Fibroblast of peridontal ligament (primary cell): ENCODE measurements around the gene NTHL1.
A peak's percentile ranks its signal among the peaks of the same experiment; 100 is the strongest.

ENCODE experiments used
- DNase-seq: peaks from one replicate; pipeline ENCODE4 v3.0.0-alpha.2; 2010; ENCODE audit errors: extremely low read depth

The NTHL1 gene

DNA sequence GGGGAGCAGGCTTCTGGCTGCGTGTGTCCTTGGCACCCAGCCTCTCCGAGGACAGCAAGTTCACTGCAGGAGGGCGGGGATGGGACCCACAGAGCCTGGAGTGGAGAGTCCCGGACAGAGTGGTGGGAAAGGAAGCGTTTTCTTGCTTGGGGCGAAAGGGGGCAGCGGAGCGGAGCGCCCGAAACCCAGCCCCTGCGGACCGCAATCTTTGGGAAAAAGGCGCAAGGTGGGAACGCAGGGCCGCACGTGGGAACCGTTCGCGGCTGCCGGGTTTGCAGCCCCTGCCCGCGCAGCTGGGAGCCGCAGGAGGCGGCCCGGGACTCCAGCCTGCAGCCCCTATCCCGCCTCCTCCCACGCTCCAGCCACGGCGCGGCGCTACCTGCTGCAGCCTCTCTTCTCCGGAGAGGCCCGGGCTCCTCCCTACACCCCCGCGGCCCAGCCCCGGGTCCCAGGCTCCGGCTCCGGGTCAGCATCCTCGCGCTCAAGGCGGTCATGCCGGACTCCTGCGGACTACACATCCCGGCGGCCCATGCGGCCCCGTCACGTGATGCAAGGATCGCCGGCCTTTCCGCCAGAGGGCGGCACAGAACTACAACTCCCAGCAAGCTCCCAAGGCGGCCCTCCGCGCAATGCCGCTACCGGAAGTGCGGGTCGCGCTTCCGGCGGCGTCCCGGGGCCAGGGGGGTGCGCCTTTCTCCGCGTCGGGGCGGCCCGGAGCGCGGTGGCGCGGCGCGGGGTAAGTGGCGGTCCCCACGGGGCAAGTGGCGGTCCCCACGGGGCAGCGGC lies at the start of gene NTHL1, which contains the start of gene TSC2:
NTHL1 (minus strand) TSS at position 505 of the 786 bp plus-strand sequence; CDS start at position 494, 11 bp downstream.
TSC2 (plus strand) TSS at position 656 of the 786 bp plus-strand sequence. CDS start 631 bp downstream, outside the sequence.
- peak; percentile 92 for DNase-seq

DNA sequence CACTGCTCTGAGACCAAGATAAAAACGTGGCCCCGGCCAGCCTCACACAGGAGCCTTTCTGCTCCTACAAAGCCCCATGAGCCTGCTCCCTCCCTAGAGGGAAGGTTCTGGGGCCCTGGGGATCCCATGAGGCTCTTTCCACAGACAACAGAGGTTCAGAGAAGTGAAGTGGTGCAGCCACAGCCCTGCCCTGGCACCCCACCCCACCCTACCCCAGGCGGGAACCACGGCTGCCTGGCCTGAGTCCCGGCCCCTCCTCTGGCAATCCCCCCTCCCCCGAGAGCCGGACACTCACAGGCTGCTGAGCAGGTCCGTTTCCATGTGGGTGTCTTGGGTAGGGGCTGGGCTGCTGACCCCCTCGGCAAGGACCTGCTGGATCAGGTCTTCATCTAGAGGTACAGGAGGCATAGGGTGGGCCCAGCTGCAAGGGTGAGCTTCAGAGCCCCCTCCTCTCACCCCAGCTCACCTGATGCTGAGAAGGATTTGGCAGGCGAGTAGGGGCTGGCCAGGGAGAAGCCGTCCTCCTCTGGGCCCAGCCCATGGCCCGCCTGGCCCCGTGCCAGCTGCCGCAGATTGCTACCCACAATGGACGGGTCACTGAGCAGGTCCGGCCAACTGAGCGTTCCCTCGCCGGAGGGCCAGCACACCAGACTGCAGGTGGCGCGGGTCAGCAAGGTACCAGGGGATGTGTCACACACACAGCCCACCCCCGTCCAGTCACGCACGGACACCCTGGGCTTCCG lies 49.4 kb upstream of the NTHL1 start:
- no peak for DNase-seq

DNA sequence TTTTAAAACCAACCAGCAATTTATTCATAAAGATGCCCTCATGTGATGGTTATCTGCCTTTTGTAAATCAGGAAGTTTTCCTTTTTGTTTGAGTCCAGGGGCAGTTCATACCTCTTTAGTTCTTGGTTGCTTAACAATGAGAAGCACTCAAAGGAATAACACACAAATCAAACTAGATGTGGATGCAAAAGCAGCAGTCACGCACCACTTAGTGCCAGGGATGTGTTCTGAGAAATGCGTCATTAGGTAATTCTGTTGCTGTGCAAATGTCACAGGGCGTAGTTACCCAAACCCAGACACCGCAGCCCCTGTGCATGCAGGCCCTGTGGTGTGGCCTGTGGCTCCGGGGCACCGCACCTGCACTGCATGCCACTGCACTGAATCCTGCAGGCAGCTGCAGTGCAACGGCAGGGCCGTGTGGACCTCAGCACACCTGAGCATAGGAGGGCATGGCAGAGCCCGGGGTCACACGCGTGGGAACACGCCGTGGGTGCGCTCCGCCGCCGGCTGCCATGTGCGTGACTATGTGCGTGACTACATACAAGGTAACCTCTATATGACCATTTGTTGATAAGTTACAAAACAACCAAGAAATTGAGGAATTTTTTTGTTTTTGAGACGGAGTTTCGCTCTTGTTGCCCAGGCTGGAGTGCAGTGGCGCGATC lies 48.4 kb upstream of the NTHL1 start:
- DNase-seq = no peak

DNA sequence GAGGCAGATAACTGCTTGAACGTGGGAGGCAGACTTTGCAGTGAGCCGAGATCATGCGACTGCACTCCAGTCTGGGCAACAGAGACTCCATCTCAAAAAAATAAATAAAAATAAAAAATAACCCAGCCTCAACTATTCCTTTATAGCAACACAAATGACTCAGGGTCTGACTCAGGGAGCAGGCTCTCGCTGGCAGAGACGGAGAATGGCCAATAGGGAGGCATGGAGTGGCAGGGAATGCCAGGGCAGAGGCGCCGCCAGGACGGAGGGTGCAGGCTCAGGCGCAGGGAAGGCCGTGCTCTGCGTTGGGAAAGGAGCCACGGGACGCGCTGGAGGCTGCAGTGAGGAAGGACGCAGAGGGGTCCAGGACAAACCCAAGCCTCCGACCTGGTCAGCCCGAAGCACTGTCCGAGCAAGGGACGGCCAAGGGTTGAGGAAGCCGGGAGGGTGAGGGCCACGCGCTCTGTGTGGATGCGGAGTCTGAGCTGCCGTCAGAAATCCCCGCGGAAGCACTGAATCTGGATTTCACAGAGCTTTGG lies 47.8 kb upstream of the NTHL1 start:
- DNase-seq = no peak

DNA sequence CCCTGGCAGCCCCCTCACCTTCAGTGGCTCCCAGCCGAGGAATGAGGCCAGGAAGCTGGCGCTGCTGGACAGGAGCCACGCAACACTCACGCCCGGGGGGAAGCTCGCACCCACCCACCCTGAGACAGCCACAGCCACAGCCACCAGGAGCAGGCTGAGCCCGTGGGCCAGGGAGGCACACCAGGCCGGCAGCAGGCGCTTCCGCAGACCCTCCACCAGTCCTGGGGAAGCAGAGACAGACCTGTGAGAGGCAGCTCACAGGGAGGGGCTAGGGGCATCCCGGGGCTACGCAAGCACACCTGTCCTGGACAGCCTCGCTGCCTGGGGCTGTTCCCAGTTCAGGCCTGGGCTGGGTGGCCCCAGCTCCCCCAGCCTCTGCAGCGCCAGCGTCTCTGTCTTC lies 46.2 kb upstream of the NTHL1 start:
- DNase-seq = no peak

DNA sequence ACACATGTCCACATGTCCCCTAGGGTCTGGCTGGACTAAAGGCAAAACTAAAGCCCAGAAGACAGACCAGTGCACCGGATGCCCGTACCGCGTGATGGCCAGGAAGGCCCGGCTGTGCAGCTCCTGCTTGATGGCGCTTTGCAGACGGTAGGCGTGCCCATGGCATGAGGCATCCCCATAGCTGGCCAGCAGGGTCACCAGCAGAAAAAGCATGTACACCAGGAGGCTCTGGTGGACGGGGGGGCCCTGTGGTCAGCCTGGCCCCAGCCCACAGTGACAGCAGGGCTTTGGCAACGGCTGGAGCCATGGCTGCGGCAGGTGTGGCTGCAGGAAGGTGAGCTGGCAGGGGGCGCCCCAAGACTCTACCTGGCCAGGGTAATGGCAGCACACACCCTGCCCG lies 45.2 kb upstream of the NTHL1 start:
- no peak for DNase-seq

DNA sequence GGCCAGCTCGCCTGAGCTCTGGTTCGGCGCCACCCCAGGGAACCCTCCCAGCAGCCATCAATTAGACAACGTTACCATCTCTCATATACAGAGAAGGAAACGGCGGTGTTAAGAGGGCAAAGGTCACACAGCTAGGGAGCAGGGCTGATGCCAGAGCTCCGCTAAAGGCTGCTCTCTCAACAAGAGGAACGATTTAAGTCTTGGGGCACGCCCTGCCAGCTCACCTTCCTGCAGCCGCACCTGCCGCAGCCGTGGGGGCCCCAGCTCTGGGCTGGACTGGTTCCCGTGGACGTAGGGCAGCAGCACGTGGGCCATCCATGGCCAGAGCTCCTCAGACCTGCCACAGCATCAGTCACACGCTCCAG lies 44.6 kb upstream of the NTHL1 start:
- DNase-seq = no peak

DNA sequence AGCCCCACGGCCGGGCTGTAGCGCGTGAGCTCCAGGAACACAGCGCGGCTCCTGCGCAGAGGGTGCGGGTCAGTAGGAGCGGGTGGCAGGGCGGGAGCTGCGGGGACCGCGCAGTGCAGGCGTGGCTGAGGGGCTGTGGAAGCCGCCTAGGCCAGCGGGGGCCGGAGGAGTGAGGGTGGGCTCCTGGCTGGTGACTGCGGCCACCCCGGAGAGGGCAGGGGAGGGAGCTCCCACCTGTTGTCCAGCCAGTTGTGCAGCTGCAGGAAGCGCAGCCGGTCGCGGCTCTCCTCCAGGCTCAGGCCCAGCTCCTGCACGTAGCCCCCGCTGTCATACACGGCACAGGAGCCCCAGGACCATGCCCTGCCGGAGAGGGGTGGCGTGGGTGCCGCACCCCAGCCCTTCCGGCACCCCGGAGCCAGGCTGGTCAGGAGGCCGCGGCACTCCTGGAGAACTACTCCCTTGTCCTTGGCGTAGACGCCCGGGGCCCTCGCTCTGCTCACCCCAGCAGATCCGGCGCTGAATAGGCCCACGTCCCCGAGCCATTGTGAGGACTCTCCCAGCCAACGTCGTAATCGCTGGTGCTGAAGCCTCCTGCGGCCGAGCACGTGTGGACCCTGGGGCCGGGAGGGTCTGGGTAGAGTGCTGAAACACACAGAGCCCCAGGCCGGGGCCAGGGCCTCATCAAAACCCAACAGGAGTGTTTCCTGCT lies 44.1 kb upstream of the NTHL1 start:
- DNase-seq = no peak

DNA sequence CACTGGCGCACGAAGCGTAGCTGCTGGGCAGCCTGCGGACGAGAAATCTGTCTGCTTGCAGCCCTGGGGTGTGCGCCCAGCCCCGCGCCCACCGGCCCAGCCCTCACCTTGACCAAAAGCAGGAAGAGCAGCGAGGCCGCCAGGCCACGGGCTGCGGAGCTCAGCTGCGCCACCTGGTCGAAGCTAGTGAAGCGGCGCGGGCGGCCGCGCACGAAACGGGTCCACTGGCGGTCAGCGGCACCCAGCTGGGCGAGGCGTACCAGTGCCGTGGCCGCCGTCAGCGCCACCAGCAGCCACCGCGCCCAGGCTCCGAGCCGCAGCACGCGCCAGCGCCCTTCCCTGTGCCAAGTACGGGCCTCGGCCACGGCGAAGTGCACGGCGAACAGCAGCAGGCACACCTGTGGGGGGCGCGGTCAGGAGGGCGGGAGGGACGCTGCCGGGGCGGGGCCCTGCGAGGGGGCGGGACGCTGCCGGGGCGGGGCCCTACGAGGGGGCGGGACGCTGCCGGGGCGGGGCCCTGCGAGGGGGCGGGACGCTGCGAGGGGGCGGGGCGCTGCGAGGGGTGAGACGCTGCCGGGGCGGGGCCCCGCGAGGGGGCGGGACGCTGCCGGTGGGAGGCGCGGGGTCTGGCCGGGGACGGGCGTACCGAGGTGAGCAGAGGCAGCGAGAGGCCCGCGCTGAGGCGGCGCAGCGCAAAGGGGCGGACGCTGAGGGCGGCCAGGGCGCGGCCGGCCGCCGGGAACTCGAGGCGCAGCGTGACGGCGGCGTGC lies 43.3 kb upstream of the NTHL1 start:
- no peak for DNase-seq

DNA sequence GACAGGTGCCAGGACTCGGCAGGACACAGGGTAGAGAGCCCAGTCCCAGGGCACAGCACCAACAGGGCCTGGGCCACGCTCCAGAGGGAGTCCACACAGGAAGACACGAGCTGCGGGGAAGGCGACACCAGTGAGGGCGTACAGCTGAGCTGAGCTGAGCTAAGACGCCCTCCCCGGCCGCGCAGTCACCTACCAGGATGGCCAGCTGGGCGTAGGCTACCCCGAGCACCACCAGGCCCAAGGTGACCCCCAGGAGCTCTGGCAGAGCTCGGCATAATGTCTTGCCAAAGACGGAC lies 42.8 kb upstream of the NTHL1 start:
- DNase-seq = no peak

DNA sequence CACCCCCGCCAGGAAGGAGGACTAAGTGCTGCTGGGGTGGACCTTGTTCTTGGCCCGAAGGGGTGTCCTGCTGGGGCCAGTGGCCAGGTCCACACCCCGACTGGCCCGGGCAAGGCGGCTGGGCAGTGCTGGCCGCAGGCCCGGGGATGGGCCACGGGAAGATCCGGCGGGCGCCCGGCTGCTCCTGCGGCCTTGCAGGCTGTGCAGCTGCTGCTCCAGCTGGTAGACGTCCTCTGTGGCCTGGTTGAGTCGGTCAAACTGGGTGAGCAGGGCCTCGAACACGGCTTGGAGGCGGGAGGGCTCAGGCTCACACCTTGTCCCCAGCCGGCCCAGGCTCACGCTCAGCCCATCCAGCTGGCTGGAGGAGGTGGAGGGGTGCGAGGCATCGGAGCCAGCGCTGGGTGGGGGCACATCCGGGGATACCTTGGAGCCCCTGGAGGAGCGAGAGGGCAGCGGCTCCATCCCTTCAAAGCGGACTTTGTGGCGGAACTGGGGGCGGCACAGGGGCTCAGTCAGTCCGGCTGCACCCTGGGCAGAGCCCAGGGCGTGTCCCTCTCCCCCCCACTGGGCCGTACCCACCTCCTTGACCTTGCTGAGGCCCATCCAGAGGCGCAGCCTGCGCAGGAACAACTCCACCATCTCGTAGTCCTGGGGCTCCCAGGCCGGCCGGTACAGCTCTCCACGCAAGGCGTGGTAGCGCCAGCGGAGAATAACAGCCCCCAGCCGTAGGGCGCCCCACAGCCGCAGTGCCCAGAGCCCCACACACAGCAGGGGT lies 42.3 kb upstream of the NTHL1 start:
- DNase-seq = no peak

DNA sequence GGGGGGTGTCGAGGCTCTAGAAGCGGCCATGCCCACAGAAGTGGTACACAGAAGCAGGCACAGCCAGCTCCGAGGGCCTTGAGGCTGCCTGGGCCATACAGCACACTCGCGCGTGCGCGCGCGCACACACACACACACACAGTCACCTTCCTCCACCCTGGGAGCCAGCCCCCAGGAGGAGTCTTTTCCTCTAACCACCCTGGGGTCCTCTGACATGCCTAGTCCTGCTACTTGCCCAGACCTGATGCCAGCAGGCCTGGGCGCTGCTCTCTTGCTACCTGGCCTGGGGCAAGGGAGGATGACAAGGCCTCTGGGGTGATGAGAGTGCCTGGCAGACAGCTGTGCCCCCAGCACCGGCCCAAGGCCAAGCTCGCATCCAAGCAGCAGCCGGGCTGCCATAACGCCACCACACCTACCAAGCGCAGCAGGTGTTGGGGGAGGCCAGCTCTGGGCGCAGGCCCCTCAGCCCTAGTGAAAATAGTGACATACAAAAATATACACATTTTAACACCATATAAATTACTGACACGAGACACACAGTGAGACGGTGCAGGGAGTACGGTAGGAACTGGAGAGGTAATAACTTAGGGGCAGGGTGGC lies 41.2 kb upstream of the NTHL1 start:
- DNase-seq = no peak

DNA sequence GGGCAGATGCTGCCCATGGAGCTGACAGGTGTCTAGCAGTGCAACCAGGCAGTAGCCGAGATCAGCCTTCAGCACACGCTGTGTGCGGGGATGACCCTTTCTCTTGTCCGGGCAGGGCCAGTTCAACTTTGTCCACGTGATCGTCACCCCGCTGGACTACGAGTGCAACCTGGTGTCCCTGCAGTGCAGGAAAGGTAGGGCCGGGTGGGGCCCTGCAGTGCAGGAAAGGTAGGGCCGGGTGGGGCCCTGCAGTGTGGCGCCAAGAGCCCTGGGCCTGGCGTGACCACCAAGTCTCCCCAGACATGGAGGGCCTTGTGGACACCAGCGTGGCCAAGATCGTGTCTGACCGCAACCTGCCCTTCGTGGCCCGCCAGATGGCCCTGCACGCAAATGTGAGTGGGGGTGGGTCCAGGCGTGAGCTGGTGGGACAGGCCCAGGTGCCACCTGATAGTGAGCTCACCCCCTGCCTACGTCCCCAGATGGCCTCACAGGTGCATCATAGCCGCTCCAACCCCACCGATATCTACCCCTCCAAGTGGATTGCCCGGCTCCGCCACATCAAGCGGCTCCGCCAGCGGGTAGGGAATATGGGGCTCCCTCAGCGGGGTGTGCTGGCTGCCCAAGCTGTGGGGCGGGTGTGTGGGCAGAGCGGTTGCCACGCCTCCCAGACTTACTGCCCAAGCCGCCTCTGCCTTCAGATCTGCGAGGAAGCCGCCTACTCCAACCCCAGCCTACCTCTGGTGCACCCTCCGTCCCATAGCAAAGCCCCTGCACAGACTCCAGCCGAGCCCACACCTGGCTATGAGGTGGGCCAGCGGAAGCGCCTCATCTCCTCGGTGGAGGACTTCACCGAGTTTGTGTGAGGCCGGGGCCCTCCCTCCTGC lies 40.4 kb upstream of the NTHL1 start:
- DNase-seq = no peak

DNA sequence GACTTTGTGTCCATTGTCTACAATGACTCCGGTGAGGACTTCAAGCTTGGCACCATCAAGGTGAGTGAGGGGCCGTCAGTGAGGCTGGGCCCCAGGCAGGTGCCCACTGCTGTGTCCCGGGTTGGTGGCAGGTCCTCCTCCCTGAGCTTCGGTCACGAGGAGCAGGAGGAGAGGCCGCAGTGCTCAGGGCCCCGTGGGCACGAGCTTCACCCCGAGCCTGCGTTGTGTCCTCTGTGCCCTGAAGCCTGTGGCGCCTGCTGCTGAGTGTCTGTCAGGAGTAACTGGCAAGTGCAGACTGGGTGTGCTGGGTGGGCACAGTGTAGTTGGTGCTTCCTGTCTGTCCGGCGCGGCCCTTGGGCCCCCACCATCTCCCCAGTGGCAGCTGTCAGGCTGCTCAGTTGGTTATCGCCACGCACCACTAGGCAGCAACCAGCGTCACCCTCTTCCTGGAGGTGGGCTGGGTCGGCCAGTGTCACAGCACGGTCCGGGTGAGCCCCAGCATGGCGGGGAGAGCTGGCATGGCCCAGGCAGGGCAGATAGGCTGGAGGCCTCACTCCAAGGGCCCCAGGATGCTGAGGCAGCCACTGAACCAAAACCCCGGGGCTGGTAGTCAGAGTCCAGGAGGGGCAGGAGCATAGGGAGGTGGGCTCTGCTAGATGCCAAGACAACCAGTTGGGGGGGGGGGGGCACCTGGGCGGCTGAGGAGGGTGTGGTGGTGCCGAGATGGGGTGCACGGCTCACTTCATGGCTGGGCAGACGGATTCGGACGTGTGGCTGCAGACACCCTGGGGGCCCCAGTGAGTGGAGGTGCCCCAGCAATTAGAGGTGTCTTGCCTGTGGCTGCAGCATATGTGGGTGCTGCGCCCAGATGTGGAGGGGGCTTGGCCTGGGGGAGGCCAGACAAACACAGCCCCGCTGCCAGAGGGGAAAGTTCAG lies 39.4 kb upstream of the NTHL1 start:
- no peak for DNase-seq

DNA sequence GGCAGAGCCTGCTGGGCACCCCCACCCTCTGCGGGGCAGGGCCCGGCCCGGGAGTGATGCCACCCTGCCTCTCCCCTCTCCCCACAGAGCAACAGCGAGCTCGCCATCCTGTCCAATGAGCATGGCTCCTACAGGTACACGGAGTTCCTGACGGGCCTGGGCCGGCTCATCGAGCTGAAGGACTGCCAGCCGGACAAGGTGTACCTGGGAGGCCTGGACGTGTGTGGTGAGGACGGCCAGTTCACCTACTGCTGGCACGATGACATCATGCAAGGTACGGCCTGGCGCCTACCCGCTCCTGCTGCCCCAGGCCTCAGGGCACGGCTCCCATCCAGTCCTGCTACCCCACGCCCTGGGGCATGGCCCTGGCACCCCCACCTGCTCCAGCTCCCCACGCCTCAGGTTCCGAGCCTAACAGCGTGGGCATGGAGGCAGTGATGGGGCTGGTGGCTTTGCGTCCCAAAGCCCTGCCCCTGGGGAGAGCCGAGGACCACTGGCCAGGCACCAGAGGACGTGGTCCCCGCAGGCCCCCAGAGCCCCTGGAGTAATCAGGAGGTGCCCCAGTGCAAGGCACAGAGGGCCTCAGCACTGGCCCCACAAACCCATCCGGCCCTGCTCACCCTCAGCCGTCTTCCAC lies 38.6 kb upstream of the NTHL1 start:
- DNase-seq = no peak

DNA sequence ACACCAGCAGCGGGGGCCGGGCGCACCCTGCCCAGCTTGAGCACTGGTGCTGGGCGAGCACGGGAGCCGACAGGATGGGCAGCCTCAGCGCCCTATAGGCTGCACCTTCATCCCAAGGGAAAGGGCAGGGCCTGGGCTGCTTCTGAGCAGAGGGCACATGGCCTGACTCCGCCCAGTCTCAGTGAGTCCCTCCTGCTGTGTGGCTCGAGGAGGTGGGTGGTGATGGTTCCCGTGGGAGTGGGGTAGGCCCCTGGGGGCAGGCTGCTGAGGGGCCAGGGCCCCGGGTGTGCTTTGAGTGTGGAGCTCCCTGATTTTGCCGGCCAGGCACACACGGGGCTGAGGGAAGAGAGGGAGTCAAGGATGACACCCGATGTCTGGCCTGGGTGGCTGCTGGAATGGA lies 38.0 kb upstream of the NTHL1 start:
- DNase-seq = no peak

DNA sequence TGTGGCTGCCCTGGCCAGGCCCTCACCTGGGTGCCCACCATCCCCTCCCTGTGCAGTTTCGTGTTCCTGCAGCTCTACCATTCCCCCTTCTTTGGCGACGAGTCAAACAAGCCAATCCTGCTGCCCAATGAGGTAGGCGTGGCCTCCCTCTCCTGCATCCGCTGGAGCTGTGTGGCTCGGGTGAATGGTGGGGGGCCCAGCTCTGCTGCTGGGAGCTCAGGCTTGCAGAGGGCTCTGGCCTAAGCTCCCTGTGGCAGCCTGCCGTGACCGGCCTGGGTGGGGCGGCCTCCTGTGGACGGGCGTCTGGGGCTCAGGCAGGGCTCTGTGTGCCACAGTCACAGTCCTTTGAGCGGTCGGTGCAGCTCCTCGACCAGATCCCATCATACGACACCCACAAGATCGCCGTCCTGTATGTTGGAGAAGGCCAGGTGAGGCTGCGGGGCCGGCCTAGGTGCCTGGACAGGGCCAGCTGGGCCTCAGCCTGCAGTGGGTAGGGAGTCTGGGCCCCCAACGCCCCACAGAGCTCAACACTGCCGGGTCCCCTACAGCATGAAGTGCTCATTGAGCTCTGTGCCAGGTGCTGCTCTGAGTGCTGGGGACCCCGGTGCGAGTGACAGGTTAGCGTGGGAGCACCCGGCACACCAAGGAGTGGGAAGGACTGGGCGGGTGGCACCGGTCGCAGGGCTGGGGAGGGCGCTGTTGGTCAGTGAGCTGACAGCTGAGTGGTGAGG lies 37.4 kb upstream of the NTHL1 start:
- DNase-seq = no peak
